ENCODE results near the gene SEC11A. TPM values are rescaled to one million over a fixed set of nuclear protein-coding genes. Genes with fewer than 3 reads are reported as not detected.

Gene SEC11A
- polyA plus RNA-seq, 3 donors: 227 to 264 (median 254) TPM

Other genes starting within 250 kb of the SEC11A start
- 10 to 100 TPM; 27.2 to 33.0 (median 29.0) TPM for gene ZSCAN2, start 115.1 kb downstream of the SEC11A start, polyA plus RNA-seq (ENCODE audit: insufficient read length in 3 of 3)
- 10 to 100 TPM; 36.4 to 60.0 (median 56.1) TPM for gene WDR73, start 61.9 kb downstream of the SEC11A start, polyA plus RNA-seq (ENCODE audit: insufficient read length in 3 of 3)
- gene NMB, start 57.9 kb downstream of the SEC11A start, polyA plus RNA-seq (ENCODE audit: insufficient read length in 3 of 3): 1 to 10 TPM; 4.6 to 7.5 (median 7.1) TPM
- gene ZNF592, start 32.5 kb upstream of the SEC11A start, polyA plus RNA-seq (ENCODE audit: insufficient read length in 3 of 3): 10 to 100 TPM; 32.4 to 39.5 (median 33.9) TPM
- 10 to 100 TPM; 14.8 to 27.2 (median 23.8) TPM for gene ALPK3, start 101.2 kb upstream of the SEC11A start, polyA plus RNA-seq (ENCODE audit: insufficient read length in 3 of 3)
- 10 to 100 TPM in 1 of 3 donors, 1 to 10 TPM in 2; 6.4 to 10.7 (median 7.7) TPM for gene SLC28A1, start 168.5 kb upstream of the SEC11A start, polyA plus RNA-seq (ENCODE audit: insufficient read length in 3 of 3)

Data from renal pelvis (tissue), 3 donors.